Mesendoderm (in vitro differentiated cells): ENCODE measurements around the gene CTNND2.

Experiments used
- DNase-seq: peaks from one replicate; pipeline ENCODE4 v3.0.0; 2013
- H2AK5ac ChIP-seq: 2 replicates; pipeline ENCODE4 v1.6.1; 2013; ENCODE audit warnings: low read length, inconsistent platforms
- H2BK120ac ChIP-seq: 2 replicates; pipeline ENCODE4 v1.6.1; 2013; ENCODE audit warnings: low read depth, mild to moderate bottlenecking, low read length, moderate library complexity, mixed read lengths
- H2BK15ac ChIP-seq: replicated peaks from 2 replicates; pipeline ENCODE4 v1.6.1; 2013; ENCODE audit warnings: low read depth, mild to moderate bottlenecking, moderate library complexity
- H2BK5ac ChIP-seq: 2 replicates; pipeline ENCODE4 v1.6.1; 2013; ENCODE audit warnings: low read length, inconsistent platforms
- H3K18ac ChIP-seq: 2 replicates; pipeline ENCODE4 v1.6.1; 2013; ENCODE audit warnings: mild to moderate bottlenecking, low read length, mixed read lengths
- H3K23ac ChIP-seq: one replicate; pipeline ENCODE4 v1.6.1; 2013; ENCODE audit warnings: low read length
- H3K27ac ChIP-seq: 2 replicates; pipeline ENCODE4 v1.5.1; 2013; ENCODE audit warnings: low read depth, mild to moderate bottlenecking, inconsistent platforms, low read length, moderate library complexity
- H3K27me3 ChIP-seq: 2 replicates; pipeline ENCODE4 v1.6.1; 2013; ENCODE audit warnings: low read length, control low read depth, mild to moderate bottlenecking, inconsistent platforms; ENCODE audit not compliant: insufficient read depth, poor library complexity
- H3K36me3 ChIP-seq: 2 replicates; pipeline ENCODE4 v1.6.1; 2013; ENCODE audit warnings: low read length, inconsistent platforms; ENCODE audit not compliant: control insufficient read depth, insufficient read depth
- H3K4ac ChIP-seq: one replicate; pipeline ENCODE4 v1.6.1; 2013; ENCODE audit warnings: low read depth, mild to moderate bottlenecking, low read length, moderate library complexity
- H3K4me1 ChIP-seq: 2 replicates; pipeline ENCODE4 v1.6.1; 2013; ENCODE audit warnings: low read depth, low read length, inconsistent platforms; ENCODE audit not compliant: control insufficient read depth
- H3K4me2 ChIP-seq: 2 replicates; pipeline ENCODE4 v1.6.1; 2013; ENCODE audit warnings: low read length
- H3K4me3 ChIP-seq: 2 replicates; pipeline ENCODE4 v1.5.1; 2013; ENCODE audit warnings: mild to moderate bottlenecking, low read length
- H3K56ac ChIP-seq: one replicate; pipeline ENCODE4 v1.6.1; 2013; ENCODE audit warnings: low read length
- H3K79me1 ChIP-seq: 2 replicates; pipeline ENCODE4 v1.6.1; 2013; ENCODE audit warnings: low read length, inconsistent platforms
- H3K79me2 ChIP-seq: 2 replicates; pipeline ENCODE4 v1.6.1; 2013; ENCODE audit warnings: mild to moderate bottlenecking, low read length; ENCODE audit not compliant: control insufficient read depth, insufficient read depth
- H3K9ac ChIP-seq: 2 replicates; pipeline ENCODE4 v1.6.1; 2013; ENCODE audit warnings: low read length, inconsistent platforms
- H4K5ac ChIP-seq: one replicate; pipeline ENCODE4 v1.6.1; 2013; ENCODE audit warnings: low read length
- H4K8ac ChIP-seq: one replicate; pipeline ENCODE4 v1.6.1; 2013; ENCODE audit warnings: low read depth, mild to moderate bottlenecking, control low read depth, low read length, moderate library complexity
- WGBS: extraction: QIAGEN DNeasy Blood & Tissue Kit; methylation state at CpG from one replicate; pipeline ENCODE4 v1.1.7; 2013; ENCODE audit warnings: low lambda C conversion rate, missing lambda C conversion rate; ENCODE audit not compliant: insufficient coverage; ENCODE audit errors: extremely low coverage; 5-methylcytosine and 5-hydroxymethylcytosine counted together

The CTNND2 gene

GRCh38 chr5:11504065-11504885 is 400.0 kb downstream of the CTNND2 start:
- H4K5ac ChIP-seq = no peak overlapping the region
- H3K79me2 ChIP-seq = no peaks in the 10 kb centered on the region
- H3K79me1 ChIP-seq = no peaks in the 10 kb centered on the region
- H3K18ac ChIP-seq = no peak overlapping the region
- no peak overlapping the region for H2BK5ac ChIP-seq
- H3K4me3 ChIP-seq = no peak overlapping the region
- no peak overlapping the region for H3K9ac ChIP-seq
- no peak overlapping the region for H2BK120ac ChIP-seq
- H3K4me2 ChIP-seq = no peak overlapping the region
- H3K27me3 ChIP-seq = no peaks in the 10 kb centered on the region
- H3K4ac ChIP-seq = no peak overlapping the region
- H3K27ac ChIP-seq = no peak overlapping the region
- H3K36me3 ChIP-seq = no peaks in the 10 kb centered on the region
- WGBS = no CpG with 5 or more reads among the region's 12 CpGs
- H3K56ac ChIP-seq = no peak overlapping the region
- no peak overlapping the region for H4K8ac ChIP-seq
- H3K23ac ChIP-seq = no peak overlapping the region
- H2BK15ac ChIP-seq = no peak overlapping the region
- H2AK5ac ChIP-seq = no peak overlapping the region
- no peak for DNase-seq
- no peaks in the 10 kb centered on the region for H3K4me1 ChIP-seq

- no peak overlapping the region for H4K5ac ChIP-seq
- no peaks in the 10 kb centered on the region for H3K79me2 ChIP-seq
- DNase-seq = no peak
- no peak overlapping the region for H3K56ac ChIP-seq
- no peaks in the 10 kb centered on the region for H3K4me1 ChIP-seq
- H3K23ac ChIP-seq = no peak overlapping the region
- no peak overlapping the region for H4K8ac ChIP-seq
- no peak overlapping the region for H3K4ac ChIP-seq
- H2BK5ac ChIP-seq = no peak overlapping the region
- no peak overlapping the region for H2AK5ac ChIP-seq
- H3K36me3 ChIP-seq = no peaks in the 10 kb centered on the region
- no peak overlapping the region for H3K18ac ChIP-seq
- no peak overlapping the region for H3K9ac ChIP-seq
- no peaks in the 10 kb centered on the region for H3K79me1 ChIP-seq
- no peak overlapping the region for H2BK15ac ChIP-seq
- H3K4me3 ChIP-seq = no peak overlapping the region
- H2BK120ac ChIP-seq = no peak overlapping the region
- no peak overlapping the region for H3K4me2 ChIP-seq
- H3K27ac ChIP-seq = no peak overlapping the region
- no peaks in the 10 kb centered on the region for H3K27me3 ChIP-seq
- no CpG with 5 or more reads among the region's 2 CpGs for WGBS
These were observed 401.5 kb downstream of the CTNND2 start for GRCh38 chr5:11502783-11503182.

- Histone ChIP-seq H3K4me3 (no peak overlapping the region), H3K79me1 (no peaks in the 10 kb centered on the region)
- WGBS = no CpG with 5 or more reads among the region's 1 CpG
These were observed 406.6 kb downstream of the CTNND2 start for GRCh38 chr5:11497651-11498050.

GRCh38 chr5:11496137-11496719 is 408.0 kb downstream of the CTNND2 start:
- Histone ChIP-seq H3K23ac (no peak overlapping the region), H2BK5ac (no peak overlapping the region), H3K79me1 (no peaks in the 10 kb centered on the region), H3K56ac (no peak overlapping the region), H3K36me3 (no peaks in the 10 kb centered on the region), H3K79me2 (no peaks in the 10 kb centered on the region), H2BK120ac (no peak overlapping the region), H3K9ac (no peak overlapping the region), H2AK5ac (no peak overlapping the region), H3K4me3 (no peak overlapping the region), H3K4me2 (no peak overlapping the region), H2BK15ac (no peak overlapping the region), H3K4ac (no peak overlapping the region), H3K4me1 (no peaks in the 10 kb centered on the region), H3K27ac (no peak overlapping the region), H3K18ac (no peak overlapping the region), H3K27me3 (no peaks in the 10 kb centered on the region), H4K5ac (no peak overlapping the region), H4K8ac (no peak overlapping the region)
- no peak for DNase-seq
- WGBS = no CpG with 5 or more reads among the region's 1 CpG

More at GRCh38 chr5:11497651-11498050, 406.6 kb downstream of the CTNND2 start:
- no peak overlapping the region for H3K18ac ChIP-seq
- no peaks in the 10 kb centered on the region for H3K79me2 ChIP-seq
- H2BK15ac ChIP-seq = no peak overlapping the region
- no peak overlapping the region for H3K9ac ChIP-seq
- no peaks in the 10 kb centered on the region for H3K27me3 ChIP-seq
- no peaks in the 10 kb centered on the region for H3K36me3 ChIP-seq
- H3K4ac ChIP-seq = no peak overlapping the region
- H3K23ac ChIP-seq = no peak overlapping the region
- H2BK5ac ChIP-seq = no peak overlapping the region
- H2AK5ac ChIP-seq = no peak overlapping the region
- no peak overlapping the region for H3K27ac ChIP-seq
- H3K4me1 ChIP-seq = no peaks in the 10 kb centered on the region
- no peak overlapping the region for H2BK120ac ChIP-seq
- no peak overlapping the region for H3K56ac ChIP-seq
- no peak overlapping the region for H4K8ac ChIP-seq
- H3K4me2 ChIP-seq = no peak overlapping the region
- no peak for DNase-seq
- H4K5ac ChIP-seq = no peak overlapping the region

- Histone ChIP-seq H2BK5ac (no peak overlapping the region), H2AK5ac (no peak overlapping the region), H3K9ac (no peak overlapping the region), H3K4me1 (no peaks in the 10 kb centered on the region), H4K8ac (no peak overlapping the region), H3K4me2 (no peak overlapping the region), H3K27me3 (no peaks in the 10 kb centered on the region), H3K56ac (no peak overlapping the region), H3K27ac (no peak overlapping the region), H2BK15ac (no peak overlapping the region), H3K23ac (no peak overlapping the region), H3K4me3 (no peak overlapping the region), H3K4ac (no peak overlapping the region), H3K36me3 (no peaks in the 10 kb centered on the region), H4K5ac (no peak overlapping the region), H3K79me1 (no peaks in the 10 kb centered on the region), H3K79me2 (no peaks in the 10 kb centered on the region), H2BK120ac (no peak overlapping the region), H3K18ac (no peak overlapping the region)
- DNase-seq = no peak
- WGBS = no CpG with 5 or more reads among the region's 3 CpGs
These were observed 409.9 kb downstream of the CTNND2 start for GRCh38 chr5:11494340-11494739.
